ENCODE data around the gene COX8A.

The COX8A gene

DNA sequence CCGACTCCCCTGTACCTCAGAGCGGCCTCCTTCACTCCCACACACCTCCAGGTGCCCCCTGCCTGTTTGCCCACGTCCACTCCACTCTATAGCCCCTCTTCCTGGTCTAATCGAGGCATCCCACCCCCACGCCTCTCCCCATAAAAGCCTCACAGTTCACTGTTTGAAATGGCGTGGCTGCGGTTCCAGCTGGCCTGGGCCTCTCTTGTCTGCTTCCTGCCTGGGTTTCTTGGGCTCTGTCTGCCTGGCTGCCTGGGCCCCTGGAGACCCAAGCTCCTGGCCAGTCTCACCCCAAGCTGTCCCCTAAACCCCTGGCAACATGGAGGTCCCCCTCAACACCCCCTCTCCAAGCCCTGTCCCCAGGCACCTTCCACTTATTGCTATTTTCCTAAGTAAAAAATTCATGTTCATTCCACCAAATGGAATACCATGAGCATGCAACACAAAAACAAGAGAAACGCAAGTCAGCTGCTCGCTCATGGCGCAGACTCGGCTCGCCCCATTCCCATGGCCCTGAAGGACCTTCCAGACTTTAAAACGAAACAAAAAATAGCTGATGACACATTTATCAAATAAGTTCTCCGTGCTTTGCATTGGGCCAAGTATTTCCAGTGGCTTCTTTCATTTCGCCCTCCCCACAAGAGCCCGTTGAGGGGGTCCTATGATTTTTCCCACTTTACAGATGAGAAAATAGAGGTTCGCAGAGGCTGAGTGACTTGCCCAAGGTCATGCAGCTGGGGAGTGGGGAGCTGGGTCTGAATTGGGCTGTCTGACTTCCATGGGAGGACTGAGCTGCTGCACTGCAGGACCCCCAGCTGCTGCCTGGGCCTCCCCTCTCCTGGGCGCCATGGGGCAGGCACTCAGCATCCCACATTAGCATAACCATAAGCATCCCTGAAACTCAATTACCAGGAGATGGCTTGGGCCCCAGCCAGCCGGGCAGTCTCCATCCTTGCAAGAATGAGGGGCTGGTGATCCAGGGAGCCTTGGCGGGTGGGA is 49.6 kb downstream of the COX8A start:
- DNase-seq = no peak

GRCh38 chr11:64025205-64025604 is 50.8 kb downstream of the COX8A start:
- DNase-seq = no peak

Data from HCEC 1CT (cell line).